ENCODE data around the gene MGAM2.

- no peak for TF ChIP-seq CTCF (conservative IDR thresholded peaks at IDR 0.05 in 1 of 2, IDR thresholded peaks at IDR 0.05 in 1 of 2; ENCODE audit: low read depth in 1 of 2, low read length in 2 of 2)
- no peak for TF ChIP-seq EZH2 (IDR thresholded peaks at IDR 0.05; ENCODE audit: low read length, missing control alignments)
Measured at GRCh38 chr7:142188154-142188553, 76.6 kb downstream of the MGAM2 start.
